Measurements from ENCODE around the gene PRDM16.

PRDM16 gene

GRCh38 chr1:3068564-3069431 is at the start of gene PRDM16:
Gene PRDM16 (plus strand): TSS chr1:3069203. CDS start chr1:3069260, 57 bp downstream.
- peak; percentile 85 for DNase-seq

GRCh38 chr1:3019516-3020051 is 49.4 kb upstream of the PRDM16 start:
- DNase-seq = no peak

GRCh38 chr1:3020263-3020909 is 48.6 kb upstream of the PRDM16 start:
- no peak for DNase-seq

GRCh38 chr1:3021233-3021671 is 47.8 kb upstream of the PRDM16 start, which contains the start of gene ACTRT2:
Gene ACTRT2 (plus strand): TSS chr1:3021467. CDS start chr1:3021687, 220 bp downstream.
- DNase-seq = no peak

- DNase-seq = no peak
Observed at GRCh38 chr1:3021801-3022401, 47.1 kb upstream of the PRDM16 start.

- DNase-seq = no peak
Observed at GRCh38 chr1:3022511-3022973, 46.5 kb upstream of the PRDM16 start.

GRCh38 chr1:3022976-3023375 is 46.0 kb upstream of the PRDM16 start:
- DNase-seq = no peak

- no peak for DNase-seq
Observed at GRCh38 chr1:3024019-3024418, 45.0 kb upstream of the PRDM16 start.

- no peak for DNase-seq
Observed at GRCh38 chr1:3024588-3024987, 44.4 kb upstream of the PRDM16 start.

GRCh38 chr1:3026124-3026523 is 42.9 kb upstream of the PRDM16 start:
- DNase-seq = no peak

GRCh38 chr1:3026581-3027391 is 42.2 kb upstream of the PRDM16 start:
- DNase-seq = no peak

GRCh38 chr1:3027611-3028371 is 41.2 kb upstream of the PRDM16 start:
- DNase-seq = no peak

GRCh38 chr1:3028531-3029282 is 40.3 kb upstream of the PRDM16 start:
- no peak for DNase-seq

- no peak for DNase-seq
Observed at GRCh38 chr1:3029481-3029961, 39.5 kb upstream of the PRDM16 start.

- DNase-seq = no peak
Observed at GRCh38 chr1:3029991-3030662, 38.9 kb upstream of the PRDM16 start.

- no peak for DNase-seq
Observed at GRCh38 chr1:3030663-3031381, 38.2 kb upstream of the PRDM16 start.

- no peak for DNase-seq
Observed at GRCh38 chr1:3031401-3032221, 37.4 kb upstream of the PRDM16 start.

- DNase-seq = no peak
Observed at GRCh38 chr1:3032371-3033039, 36.5 kb upstream of the PRDM16 start.

Data from eye (tissue), 1 donor.